Activated CD8-positive, alpha-beta T cell treated with anti-CD3 and anti-CD28 coated beads for 36 hours (primary cell): Measurements from ENCODE around the gene GALNT3. TPM values are rescaled to one million over a fixed set of nuclear protein-coding genes. Genes with fewer than 3 reads are reported as not detected.

Source experiments
- ATAC-seq: fragments of 200-7000 bp; cut with Tn5 transposase; one replicate; pipeline ENCODE4 v1.10.0; 2021; ENCODE audit warnings: mild to moderate bottlenecking, moderate library complexity
- CTCF ChIA-PET: fragments of 350-600 bp; sonication (Branson Sonifier 250); formaldehyde crosslinking; loops from one replicate; lab custom pipeline; 2021; ENCODE audit warnings: antibody characterized with exemption; lab: Charles Lee
- POLR2A ChIA-PET: fragments of 350-600 bp; sonication (Branson Sonifier 250); formaldehyde crosslinking; loops from one replicate; lab custom pipeline; 2021; ENCODE audit warnings: antibody characterized with exemption; lab: Charles Lee
- DNase-seq: peaks from one replicate; pipeline ENCODE4 v3.0.0-alpha.2; 2020
- H3K27ac Mint-ChIP-seq: one replicate; pipeline ENCODE4 v1.8.0; 2021; ENCODE audit warnings: mild to moderate bottlenecking, mixed read lengths
- H3K27me3 Mint-ChIP-seq: one replicate; pipeline ENCODE4 v1.8.0; 2021; ENCODE audit warnings: mixed read lengths
- H3K36me3 Mint-ChIP-seq: one replicate; pipeline ENCODE4 v1.8.0; 2021; ENCODE audit warnings: low read depth, mixed read lengths
- H3K4me1 Mint-ChIP-seq: one replicate; pipeline ENCODE4 v1.8.0; 2021; ENCODE audit warnings: low read depth, mixed read lengths
- H3K4me3 Mint-ChIP-seq: one replicate; pipeline ENCODE4 v1.8.0; 2021; ENCODE audit warnings: mild to moderate bottlenecking, moderate library complexity, mixed read lengths
- H3K9me3 Mint-ChIP-seq: one replicate; pipeline ENCODE4 v1.8.0; 2021; ENCODE audit warnings: mixed read lengths
- intact Hi-C: fragments of 100-400 bp; cut with micrococcal nuclease; formaldehyde crosslinking; loops from one replicate; pipeline ENCODE4 v1.10.0; 2022
- total RNA-seq, 2 experiments: library from RNA; stranded (reverse); gene quantifications; one replicate each; pipeline ENCODE4 v1.2.3, GENCODE V29; 2021
- TF ChIP-seq, protein P1 (sequence below): fragments of 200-600 bp; IDR thresholded peaks from one replicate; pipeline ENCODE4 v1.8.0; 2022; ENCODE audit warnings: antibody characterized with exemption, mild to moderate bottlenecking

GALNT3 gene
- total RNA-seq, 2 experiments from 2014 or later = 1.9 to 2.8 TPM

DNA sequence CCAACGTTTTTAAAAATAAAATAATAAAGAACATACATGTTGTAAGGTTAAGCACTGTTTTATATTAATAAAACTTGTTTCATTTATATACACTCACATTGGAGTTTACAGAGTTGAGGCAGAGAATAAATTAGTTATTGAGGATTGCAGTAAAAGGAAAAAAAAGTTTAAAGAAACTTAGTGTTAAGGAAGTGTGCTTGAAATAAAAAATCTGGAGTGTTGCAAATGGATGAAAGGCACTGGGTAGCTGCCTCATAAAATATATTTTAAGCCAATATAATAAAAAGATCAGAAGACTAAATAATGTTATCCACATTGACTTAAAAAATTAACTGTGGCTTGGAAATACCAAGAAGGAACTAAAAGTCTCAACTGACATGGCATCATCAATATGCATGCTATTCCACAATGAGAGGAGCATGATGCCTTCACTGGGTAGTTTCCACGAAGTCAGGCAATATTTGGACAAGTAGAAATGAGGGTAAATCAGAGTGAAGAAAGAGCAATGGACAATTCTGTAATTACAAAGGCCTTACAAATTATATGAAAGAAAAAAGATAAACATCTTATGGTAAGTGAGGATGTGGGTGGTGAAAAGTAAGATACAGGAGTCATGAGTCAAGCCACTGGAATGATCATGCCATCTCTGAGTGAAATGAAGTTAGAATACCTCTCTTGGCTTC is 2.5 kb downstream of the GALNT3 start:
- Mint-ChIP-seq H3K4me3 (no peak overlapping the region), H3K4me1 (peaks cover 15% of the 10 kb centered on the region), H3K27ac (no peak overlapping the region), H3K9me3 (no peaks in the 10 kb centered on the region), H3K27me3 (peaks cover 19% of the 10 kb centered on the region), H3K36me3 (peaks cover 2% of the 10 kb centered on the region)
- CTCF ChIA-PET = interaction anchor here (1.6 kb wide), 1 partner anchor 9 kb away, joined by 4 read pairs; no protein-coding TSS in a partner anchor
- intact Hi-C loops = no loop called here
- TF ChIP-seq, protein P1, sequence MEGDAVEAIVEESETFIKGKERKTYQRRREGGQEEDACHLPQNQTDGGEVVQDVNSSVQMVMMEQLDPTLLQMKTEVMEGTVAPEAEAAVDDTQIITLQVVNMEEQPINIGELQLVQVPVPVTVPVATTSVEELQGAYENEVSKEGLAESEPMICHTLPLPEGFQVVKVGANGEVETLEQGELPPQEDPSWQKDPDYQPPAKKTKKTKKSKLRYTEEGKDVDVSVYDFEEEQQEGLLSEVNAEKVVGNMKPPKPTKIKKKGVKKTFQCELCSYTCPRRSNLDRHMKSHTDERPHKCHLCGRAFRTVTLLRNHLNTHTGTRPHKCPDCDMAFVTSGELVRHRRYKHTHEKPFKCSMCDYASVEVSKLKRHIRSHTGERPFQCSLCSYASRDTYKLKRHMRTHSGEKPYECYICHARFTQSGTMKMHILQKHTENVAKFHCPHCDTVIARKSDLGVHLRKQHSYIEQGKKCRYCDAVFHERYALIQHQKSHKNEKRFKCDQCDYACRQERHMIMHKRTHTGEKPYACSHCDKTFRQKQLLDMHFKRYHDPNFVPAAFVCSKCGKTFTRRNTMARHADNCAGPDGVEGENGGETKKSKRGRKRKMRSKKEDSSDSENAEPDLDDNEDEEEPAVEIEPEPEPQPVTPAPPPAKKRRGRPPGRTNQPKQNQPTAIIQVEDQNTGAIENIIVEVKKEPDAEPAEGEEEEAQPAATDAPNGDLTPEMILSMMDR = no peak
- ATAC-seq = no peak
- DNase-seq = no peak
- POLR2A ChIA-PET = no interaction called here

DNA sequence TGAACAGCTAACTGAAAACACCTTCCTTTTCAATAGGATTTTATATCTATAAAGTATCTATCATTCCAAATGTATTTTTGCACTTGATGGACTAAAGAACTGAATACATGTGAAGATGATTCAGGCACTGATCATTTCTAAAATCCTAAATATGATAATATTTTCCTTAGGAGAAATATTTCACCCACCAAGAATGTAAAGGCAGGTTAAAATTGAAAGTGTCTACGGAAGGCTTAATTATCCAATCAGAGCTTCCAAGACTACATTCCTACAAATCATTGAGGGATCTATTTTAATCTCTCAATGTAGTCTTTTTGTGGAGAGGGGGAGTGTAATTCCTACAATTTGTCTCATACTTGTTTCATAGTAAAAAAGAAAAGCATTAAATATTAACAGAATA is 3.6 kb downstream of the GALNT3 start:
- no peak overlapping the region for H3K4me3 Mint-ChIP-seq
- no peak for ATAC-seq
- TF ChIP-seq, protein P1 = no peak
- no peak overlapping the region for H3K27ac Mint-ChIP-seq
- POLR2A ChIA-PET = no interaction called here
- H3K9me3 Mint-ChIP-seq = no peaks in the 10 kb centered on the region
- intact Hi-C loops = no loop called here
- no peak for DNase-seq
- CTCF ChIA-PET = interaction anchor here (1.6 kb wide), 1 partner anchor 8 kb away, joined by 4 read pairs; no protein-coding TSS in a partner anchor
- peaks cover 2% of the 10 kb centered on the region for H3K36me3 Mint-ChIP-seq
- H3K27me3 Mint-ChIP-seq = peaks cover 13% of the 10 kb centered on the region
- peaks cover 15% of the 10 kb centered on the region for H3K4me1 Mint-ChIP-seq

DNA sequence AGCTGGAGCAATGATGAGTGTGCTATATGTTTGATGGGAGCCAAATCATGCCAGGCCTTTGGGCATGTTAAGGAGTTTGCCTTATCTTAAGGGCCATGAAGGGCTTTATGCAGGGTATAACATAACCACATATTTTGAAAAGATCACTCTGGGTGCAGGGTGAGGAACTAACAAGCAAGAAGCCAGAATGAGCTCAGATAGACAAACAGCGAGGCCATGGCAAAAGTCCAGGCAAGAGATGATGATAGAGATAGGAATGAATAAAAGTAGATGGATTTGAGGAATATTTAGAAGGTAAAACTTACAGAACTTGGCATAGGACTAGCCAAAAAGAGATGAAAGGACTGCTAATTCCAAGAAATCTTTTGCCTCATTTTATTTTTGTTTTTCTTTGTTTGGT is 6.7 kb downstream of the GALNT3 start:
- Mint-ChIP-seq H3K27me3 (peaks cover 8% of the 10 kb centered on the region), H3K4me1 (peaks cover 4% of the 10 kb centered on the region), H3K9me3 (no peaks in the 10 kb centered on the region), H3K4me3 (no peak overlapping the region), H3K27ac (no peak overlapping the region), H3K36me3 (no peaks in the 10 kb centered on the region)
- intact Hi-C loops = no loop called here
- ChIA-PET CTCF (no interaction called here), POLR2A (no interaction called here)
- no peak for ATAC-seq
- no peak for DNase-seq
- TF ChIP-seq, protein P1 = no peak

DNA sequence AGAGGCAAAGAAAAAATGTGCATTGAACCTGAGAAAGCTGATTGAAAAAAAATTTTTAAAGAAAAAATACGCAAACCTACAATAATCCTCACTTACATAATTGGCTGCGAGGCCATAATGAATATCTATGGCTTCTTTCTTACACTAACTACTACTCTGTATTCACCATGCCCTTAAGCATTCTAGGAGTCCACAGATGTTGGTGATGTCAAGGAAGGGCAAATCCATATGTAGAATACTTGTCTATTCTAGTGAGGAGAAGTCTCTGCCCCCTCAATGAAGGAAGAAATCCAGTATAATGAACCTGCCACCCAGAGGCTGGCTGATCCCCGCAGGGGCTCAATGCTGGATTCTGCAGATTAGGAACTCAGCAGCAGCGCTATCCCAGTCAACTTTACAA is 14.3 kb downstream of the GALNT3 start:
- intact Hi-C loops = no loop called here
- Mint-ChIP-seq H3K36me3 (peaks cover 2% of the 10 kb centered on the region), H3K4me3 (no peak overlapping the region), H3K27me3 (no peaks in the 10 kb centered on the region), H3K4me1 (peaks cover 3% of the 10 kb centered on the region), H3K9me3 (peaks cover 4% of the 10 kb centered on the region), H3K27ac (no peak overlapping the region)
- no peak for DNase-seq
- ATAC-seq = no peak
- TF ChIP-seq, protein P1 = no peak
- ChIA-PET POLR2A (interaction anchor here (0.6 kb wide), 1 partner anchor 415 kb away, joined by 3 read pairs; no protein-coding TSS in a partner anchor), CTCF (interaction anchor here (0.7 to 1.4 kb wide), 4 partner anchors 11 to 377 kb away, joined by 3 to 5 read pairs (median 4); partner anchors contain the start of gene GALNT3)
